Erythroblast (primary cell): Measurements from ENCODE around the gene CACNA1E.

Experiments
- GATA1 ChIP-seq: IDR thresholded peaks from 2 replicates; pipeline ENCODE4 v1.6.1; 2011; ENCODE audit warnings: low read depth, mild to moderate bottlenecking, control low read depth, low read length, moderate library complexity
- POLR2A ChIP-seq: IDR thresholded peaks from 2 replicates; pipeline ENCODE4 v1.6.1; 2011; ENCODE audit warnings: mild to moderate bottlenecking, low read length

DNA sequence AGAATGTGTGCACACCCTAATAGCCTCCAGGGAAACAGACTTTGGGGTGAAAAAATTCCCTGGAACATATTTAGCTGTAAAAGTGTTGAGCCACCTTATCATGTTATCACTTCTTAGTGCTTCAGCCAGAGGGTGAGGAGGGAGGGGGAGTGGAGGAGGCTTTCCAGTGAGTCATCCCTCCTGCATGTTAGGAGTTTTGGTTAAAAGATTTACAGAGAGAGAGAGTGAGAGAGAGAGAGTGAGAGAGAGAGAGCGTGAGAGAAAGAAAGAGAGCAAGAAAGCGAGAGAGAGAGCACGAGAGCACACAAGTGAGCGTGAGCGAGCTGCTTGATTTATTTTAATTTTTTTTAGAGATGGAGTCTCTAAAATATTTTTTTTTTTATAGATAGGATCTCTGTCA lies 13.5 kb upstream of the CACNA1E start:
- no peak for TF ChIP-seq POLR2A
- TF ChIP-seq GATA1: no peak
